GM10266 (cell line): ENCODE results near the gene MSL1.

Source experiments
- DNase-seq: peaks from one replicate; pipeline ENCODE4 v3.0.0; 2012; ENCODE audit errors: extremely low spot score
- TF ChIP-seq, protein P1 (sequence below): IDR thresholded peaks from 2 replicates; pipeline ENCODE4 v1.5.1; 2012; ENCODE audit warnings: mild to moderate bottlenecking, low read depth; ENCODE audit not compliant: control insufficient read depth, insufficient read depth; ENCODE audit errors: missing control alignments

The MSL1 gene, protein sequence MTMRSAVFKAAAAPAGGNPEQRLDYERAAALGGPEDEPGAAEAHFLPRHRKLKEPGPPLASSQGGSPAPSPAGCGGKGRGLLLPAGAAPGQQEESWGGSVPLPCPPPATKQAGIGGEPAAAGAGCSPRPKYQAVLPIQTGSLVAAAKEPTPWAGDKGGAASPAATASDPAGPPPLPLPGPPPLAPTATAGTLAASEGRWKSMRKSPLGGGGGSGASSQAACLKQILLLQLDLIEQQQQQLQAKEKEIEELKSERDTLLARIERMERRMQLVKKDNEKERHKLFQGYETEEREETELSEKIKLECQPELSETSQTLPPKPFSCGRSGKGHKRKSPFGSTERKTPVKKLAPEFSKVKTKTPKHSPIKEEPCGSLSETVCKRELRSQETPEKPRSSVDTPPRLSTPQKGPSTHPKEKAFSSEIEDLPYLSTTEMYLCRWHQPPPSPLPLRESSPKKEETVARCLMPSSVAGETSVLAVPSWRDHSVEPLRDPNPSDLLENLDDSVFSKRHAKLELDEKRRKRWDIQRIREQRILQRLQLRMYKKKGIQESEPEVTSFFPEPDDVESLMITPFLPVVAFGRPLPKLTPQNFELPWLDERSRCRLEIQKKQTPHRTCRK

DNA sequence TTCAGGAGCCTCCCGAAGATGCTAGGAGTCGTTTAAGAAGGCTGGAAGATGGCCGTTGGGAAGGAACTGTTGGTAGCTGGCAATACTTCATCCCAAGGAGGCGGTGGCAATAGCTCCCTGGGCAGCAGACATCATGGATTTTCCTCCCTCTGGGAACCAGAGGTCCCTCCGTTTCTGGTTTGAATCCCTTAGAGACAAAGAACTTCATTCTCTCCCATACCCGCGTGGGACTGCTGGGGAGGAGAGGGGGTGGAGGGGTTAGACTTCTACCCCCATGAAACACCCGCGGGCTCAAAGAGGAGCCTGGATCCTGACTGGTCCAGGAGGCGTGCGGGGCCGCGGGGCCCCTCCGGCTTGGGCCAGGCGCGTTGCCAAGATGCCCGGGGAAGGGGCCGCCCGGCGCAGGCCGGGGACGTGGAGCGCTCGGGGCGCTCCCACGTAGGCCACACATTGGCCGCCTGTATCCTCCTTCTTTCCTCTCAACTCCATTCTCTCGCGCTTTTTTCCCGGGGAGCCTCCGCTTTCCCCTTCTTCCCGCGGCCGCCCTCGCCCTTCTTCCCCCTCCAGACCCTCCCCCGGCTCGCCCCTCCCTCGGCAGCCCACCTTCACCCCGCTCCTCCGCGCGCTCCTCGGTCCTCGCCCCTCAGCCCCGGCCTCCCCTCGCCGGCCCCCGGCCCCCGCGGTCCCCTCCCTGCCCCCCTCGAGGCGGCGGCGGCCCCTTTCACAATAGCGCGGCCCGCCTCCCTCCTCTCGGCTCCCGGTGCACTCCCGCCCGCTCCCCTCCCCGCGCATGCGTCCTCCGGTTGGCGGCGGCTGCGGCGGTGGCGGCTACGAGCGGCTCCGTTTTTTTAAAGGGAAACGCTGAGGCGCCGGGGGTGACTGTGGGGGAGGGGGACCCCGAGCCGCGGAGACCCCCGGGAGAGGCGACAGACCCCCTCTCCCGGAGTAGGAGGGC is at the start of gene MSL1:
Gene MSL1, plus strand, starts transcription at position 791 of the 955 bp plus-strand sequence. CDS start 642 bp downstream, outside the sequence.
- peak; percentile 97 for DNase-seq
- TF ChIP-seq, protein P1, sequence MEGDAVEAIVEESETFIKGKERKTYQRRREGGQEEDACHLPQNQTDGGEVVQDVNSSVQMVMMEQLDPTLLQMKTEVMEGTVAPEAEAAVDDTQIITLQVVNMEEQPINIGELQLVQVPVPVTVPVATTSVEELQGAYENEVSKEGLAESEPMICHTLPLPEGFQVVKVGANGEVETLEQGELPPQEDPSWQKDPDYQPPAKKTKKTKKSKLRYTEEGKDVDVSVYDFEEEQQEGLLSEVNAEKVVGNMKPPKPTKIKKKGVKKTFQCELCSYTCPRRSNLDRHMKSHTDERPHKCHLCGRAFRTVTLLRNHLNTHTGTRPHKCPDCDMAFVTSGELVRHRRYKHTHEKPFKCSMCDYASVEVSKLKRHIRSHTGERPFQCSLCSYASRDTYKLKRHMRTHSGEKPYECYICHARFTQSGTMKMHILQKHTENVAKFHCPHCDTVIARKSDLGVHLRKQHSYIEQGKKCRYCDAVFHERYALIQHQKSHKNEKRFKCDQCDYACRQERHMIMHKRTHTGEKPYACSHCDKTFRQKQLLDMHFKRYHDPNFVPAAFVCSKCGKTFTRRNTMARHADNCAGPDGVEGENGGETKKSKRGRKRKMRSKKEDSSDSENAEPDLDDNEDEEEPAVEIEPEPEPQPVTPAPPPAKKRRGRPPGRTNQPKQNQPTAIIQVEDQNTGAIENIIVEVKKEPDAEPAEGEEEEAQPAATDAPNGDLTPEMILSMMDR: no peak

DNA sequence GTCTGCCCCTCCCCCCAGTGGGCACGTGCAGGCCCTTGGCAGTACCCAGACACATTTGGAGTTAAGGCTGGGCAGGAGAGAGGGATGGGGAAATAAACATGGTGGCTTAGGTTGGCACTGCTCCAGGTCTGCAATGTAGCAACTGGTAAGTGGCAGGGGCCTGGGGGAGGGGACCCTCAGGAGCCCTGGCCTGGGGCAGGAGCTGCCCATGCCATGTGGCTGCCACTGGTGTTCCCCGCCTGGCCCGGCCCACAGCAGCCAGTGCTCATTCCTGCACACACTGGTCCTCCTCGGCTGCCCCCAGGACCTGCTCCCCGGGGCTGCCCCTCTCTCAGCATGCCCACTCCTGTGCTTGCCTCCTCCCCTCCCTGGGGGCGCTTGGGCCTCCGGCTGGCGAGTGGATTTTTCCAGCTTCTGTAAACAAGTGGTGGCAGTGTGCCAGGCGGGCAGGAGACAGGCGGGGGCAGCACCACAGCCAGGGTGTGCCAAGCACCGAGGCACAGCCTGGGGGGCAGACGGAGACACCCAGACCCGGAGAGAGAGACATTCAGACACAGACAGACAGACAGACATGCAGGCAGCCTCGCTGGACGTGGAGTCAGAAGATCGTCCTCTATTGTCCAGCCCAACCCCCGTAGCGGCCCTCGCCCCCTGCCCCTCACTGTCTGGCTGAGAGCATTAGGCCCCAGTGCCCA is 49.6 kb upstream of the MSL1 start:
- no peak for DNase-seq
- TF ChIP-seq, protein P1: no peak

DNA sequence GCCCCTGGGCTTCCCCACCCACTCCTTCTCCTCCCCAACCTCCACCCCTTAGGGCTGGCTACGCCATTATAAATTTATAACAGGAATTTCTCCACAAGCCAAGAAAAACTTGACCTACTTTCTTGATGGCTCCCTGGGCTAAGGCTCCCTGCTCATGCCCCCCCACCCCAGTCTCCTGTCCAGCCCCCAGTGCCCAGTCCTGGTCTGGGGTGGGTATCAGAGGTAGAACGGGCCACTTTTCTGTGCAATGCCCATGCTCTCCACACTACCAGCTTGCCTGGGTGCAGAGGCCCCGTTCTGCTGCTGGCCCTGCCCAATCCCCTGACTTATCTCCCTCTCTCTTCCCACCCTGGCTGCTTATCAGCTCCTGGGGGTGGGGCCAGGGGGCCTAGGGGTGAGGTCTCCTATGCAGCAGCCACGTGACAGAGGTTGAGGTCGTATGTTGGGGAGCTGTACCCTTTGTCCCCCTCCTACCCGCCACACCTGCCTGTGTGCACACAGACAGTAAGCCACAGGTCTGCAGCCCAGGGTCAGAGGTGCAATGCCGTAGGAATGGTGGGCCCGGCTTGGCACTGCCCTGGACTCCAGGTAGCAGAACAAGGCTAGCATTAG is 48.9 kb upstream of the MSL1 start:
- TF ChIP-seq, protein P1: no peak
- DNase-seq: no peak

DNA sequence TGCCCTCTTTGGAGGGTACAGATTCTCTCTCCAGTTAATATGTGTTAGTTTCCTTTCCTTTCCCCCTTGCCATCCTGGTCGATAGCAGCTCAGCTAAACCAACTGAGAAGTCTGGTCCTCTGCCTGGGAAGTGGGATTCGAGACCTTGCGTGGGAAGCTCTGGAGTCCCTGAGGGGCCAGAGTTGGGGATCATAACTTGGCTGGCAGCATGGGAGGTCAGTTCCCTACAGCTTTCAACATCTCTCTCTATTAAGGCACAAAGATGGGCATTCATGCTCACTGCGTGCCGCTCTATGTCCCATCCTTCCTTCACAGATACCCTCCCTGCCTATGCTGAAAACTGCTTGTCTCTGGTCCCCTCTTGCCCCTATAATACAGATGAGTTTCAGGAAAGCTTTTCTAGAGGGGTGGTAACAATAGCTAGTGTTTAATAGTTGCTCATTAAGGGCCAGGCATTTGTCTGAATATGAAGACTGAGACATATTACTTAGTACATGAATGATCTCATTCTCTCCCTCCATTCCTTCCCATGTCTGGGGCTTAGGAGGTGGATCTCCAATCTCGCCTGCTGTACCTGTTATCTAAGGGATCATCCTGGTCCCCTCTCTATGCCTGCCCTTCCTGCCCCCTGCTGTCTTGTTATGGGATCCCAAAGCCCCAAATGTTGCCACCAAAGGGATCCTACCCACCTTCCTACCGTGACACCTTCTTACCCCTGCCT is 48.2 kb upstream of the MSL1 start:
- TF ChIP-seq, protein P1: peak; percentile 5
- no peak for DNase-seq

DNA sequence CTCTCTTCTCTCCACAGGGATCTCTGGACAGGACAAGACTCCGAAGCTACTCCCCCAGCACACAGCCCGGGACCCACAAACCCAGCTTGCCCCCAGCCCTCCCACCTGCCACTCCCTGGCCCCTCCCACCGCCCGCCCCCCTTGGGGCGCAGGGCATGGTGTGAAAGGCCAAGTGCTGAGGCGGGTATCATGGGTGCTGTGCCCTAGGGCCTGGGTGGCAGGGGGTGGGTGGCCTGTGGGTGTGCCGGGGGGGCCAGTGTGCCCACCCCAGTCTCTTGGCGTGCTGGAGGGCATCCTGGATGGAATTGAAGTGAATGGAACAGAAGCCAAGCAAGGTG is 47.6 kb upstream of the MSL1 start:
- TF ChIP-seq, protein P1: no peak
- DNase-seq: no peak

DNA sequence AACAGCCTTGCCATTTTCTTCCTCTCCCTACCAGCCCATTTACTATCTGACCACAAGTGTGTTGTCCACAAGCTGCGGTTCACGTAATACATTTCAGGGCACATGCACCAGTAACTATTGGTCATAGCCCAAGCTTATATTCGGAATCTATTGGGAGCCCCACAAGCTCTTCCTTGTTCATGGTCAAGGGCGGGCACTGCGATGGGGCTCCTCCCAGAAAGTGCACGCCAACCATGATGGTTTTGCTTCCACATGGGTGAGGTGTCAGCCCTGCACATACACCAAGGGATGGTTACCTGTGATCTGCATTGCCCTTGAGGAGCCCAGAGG is 46.9 kb upstream of the MSL1 start:
- DNase-seq: no peak

More for the DNA sequence above, 46.9 kb upstream of the MSL1 start:
- TF ChIP-seq, protein P1: no peak
